K562 (cell line): ENCODE data around the gene PPAT. TPM values are rescaled to one million over a fixed set of nuclear protein-coding genes. Genes with fewer than 3 reads are reported as not detected.

Experiments
- ATF2 ChIP-seq: sonication (generic); formaldehyde crosslinking; IDR thresholded peaks from 2 replicates; pipeline ENCODE4 v1.8.1; 2022; ENCODE audit warnings: missing genetic modification reagents
- BRF1 ChIP-seq: IDR thresholded peaks from 3 replicates; pipeline ENCODE4 v1.6.1; 2011; ENCODE audit warnings: borderline replicate concordance, mild to moderate bottlenecking; ENCODE audit not compliant: insufficient read length; ENCODE audit errors: extremely low read depth
- CCNT2 ChIP-seq: IDR thresholded peaks from 2 replicates; pipeline ENCODE4 v1.6.1; 2011; ENCODE audit warnings: borderline replicate concordance, low read depth, mild to moderate bottlenecking, moderate library complexity, mixed read lengths, low read length; ENCODE audit not compliant: insufficient read length; ENCODE audit errors: extremely low read depth
- KLF6 ChIP-seq: fragments of 250-450 bp; sonication (Bioruptor Pico); IDR thresholded peaks from 2 replicates; pipeline ENCODE4 v1.4.0; 2020; ENCODE audit warnings: mild to moderate bottlenecking, moderate library complexity, borderline replicate concordance
- MLX ChIP-seq, 2 experiments: fragments of 450-650 bp in 1 of 2; sonication (generic) in 1 of 2; formaldehyde crosslinking; conservative IDR thresholded peaks; 2 replicates each; pipeline versions ENCODE4 v1.4.0 to v1.8.1; 2020 to 2022; ENCODE audit warnings: mild to moderate bottlenecking in 1 of 2, missing genetic modification reagents in 1 of 2
- SNRNP70 ChIP-seq: fragments of 200-400 bp; formaldehyde crosslinking; optimal IDR thresholded peaks from 2 replicates; pipeline ENCODE3; 2017; ENCODE audit warnings: low read depth, low read length
- SRF ChIP-seq, 2 experiments: fragments of 250-450, 450-650 bp in 1 of 2; sonication (Bioruptor Pico) in 1 of 2; sonication (generic) in 1 of 2; formaldehyde crosslinking; IDR thresholded peaks; 2 replicates each; pipeline versions ENCODE4 v1.5.0 to v1.5.1; 2020 to 2022; ENCODE audit warnings: mild to moderate bottlenecking in 1 of 2, missing genetic modification reagents in 1 of 2
- TSHZ1 ChIP-seq: fragments of 250-450 bp; sonication (Bioruptor Pico); IDR thresholded peaks from 2 replicates; pipeline ENCODE4 v1.4.0; 2020; ENCODE audit warnings: mild to moderate bottlenecking, moderate library complexity
- ZNF217 ChIP-seq: sonication (generic); formaldehyde crosslinking; IDR thresholded peaks from 2 replicates; pipeline ENCODE4 v1.8.0; 2022; ENCODE audit warnings: mild to moderate bottlenecking, missing genetic modification reagents
- polyA plus RNA-seq, 8 experiments: library from polyadenylated mRNA; depleted of rRNA in 4 of 8; stranded (reverse) in 5 of 8; unstranded in 3 of 8; fragments of >200 nt; fragmentation: Nextera tagmentation in 2 of 8; fragmentation: Illumina TruSeq in 1 of 8; extraction: Ambion mirVana in 2 of 8; extraction: Trizol in 1 of 8; gene quantifications; 2 replicates each; pipeline versions ENCODE4 v1.2.1 to v1.2.3, GENCODE V29; 2011 to 2014; ENCODE audit warnings: inconsistent platforms in 1 of 8, missing spikeins in 1 of 8
- total RNA-seq, 7 experiments: library from RNA; depleted of rRNA in 6 of 7; stranded (reverse); fragments of >200 nt in 6 of 7; fragmentation: Illumina TruSeq in 2 of 7; extraction: Trizol in 2 of 7; gene quantifications; 2 replicates each; pipeline versions ENCODE4 v1.2.1 to v1.2.3, GENCODE V29; 2011 to 2021; ENCODE audit warnings: low replicate concordance in 1 of 7
- TF ChIP-seq, protein P1 (sequence below): fragments of 450-650 bp; IDR thresholded peaks from 2 replicates; pipeline ENCODE4 v1.6.1; 2017; ENCODE audit warnings: antibody characterized with exemption, mild to moderate bottlenecking
- TF ChIP-seq, protein P2 (sequence below): sonication (generic); formaldehyde crosslinking; IDR thresholded peaks from 2 replicates; pipeline ENCODE4 v1.8.0; 2022; ENCODE audit warnings: mild to moderate bottlenecking, missing genetic modification reagents, borderline replicate concordance

PPAT gene
- total and polyA plus RNA-seq, 9 of the 15 experiments (the other 6 are each of a cell fraction or from before 2014, with no cell fraction given) = 36.2 to 75.8 (median 55.5) TPM

- TF ChIP-seq, protein P1, sequence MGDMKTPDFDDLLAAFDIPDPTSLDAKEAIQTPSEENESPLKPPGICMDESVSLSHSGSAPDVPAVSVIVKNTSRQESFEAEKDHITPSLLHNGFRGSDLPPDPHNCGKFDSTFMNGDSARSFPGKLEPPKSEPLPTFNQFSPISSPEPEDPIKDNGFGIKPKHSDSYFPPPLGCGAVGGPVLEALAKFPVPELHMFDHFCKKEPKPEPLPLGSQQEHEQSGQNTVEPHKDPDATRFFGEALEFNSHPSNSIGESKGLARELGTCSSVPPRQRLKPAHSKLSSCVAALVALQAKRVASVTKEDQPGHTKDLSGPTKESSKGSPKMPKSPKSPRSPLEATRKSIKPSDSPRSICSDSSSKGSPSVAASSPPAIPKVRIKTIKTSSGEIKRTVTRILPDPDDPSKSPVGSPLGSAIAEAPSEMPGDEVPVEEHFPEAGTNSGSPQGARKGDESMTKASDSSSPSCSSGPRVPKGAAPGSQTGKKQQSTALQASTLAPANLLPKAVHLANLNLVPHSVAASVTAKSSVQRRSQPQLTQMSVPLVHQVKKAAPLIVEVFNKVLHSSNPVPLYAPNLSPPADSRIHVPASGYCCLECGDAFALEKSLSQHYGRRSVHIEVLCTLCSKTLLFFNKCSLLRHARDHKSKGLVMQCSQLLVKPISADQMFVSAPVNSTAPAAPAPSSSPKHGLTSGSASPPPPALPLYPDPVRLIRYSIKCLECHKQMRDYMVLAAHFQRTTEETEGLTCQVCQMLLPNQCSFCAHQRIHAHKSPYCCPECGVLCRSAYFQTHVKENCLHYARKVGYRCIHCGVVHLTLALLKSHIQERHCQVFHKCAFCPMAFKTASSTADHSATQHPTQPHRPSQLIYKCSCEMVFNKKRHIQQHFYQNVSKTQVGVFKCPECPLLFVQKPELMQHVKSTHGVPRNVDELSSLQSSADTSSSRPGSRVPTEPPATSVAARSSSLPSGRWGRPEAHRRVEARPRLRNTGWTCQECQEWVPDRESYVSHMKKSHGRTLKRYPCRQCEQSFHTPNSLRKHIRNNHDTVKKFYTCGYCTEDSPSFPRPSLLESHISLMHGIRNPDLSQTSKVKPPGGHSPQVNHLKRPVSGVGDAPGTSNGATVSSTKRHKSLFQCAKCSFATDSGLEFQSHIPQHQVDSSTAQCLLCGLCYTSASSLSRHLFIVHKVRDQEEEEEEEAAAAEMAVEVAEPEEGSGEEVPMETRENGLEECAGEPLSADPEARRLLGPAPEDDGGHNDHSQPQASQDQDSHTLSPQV = peak; percentile 76
- TF ChIP-seq TSHZ1 (CRISPR knock-in tag) = no peak
- TF ChIP-seq MLX (CRISPR knock-in tag; conservative IDR thresholded peaks at IDR 0.05) = 0 out of 4 replicates have a peak, but pooled peaks of 1 of the 2 experiments have one; percentile 47
- peak in 1 of 2 experiments; percentile 68; a peak in 1 of 4 replicates for TF ChIP-seq SRF (CRISPR knock-in tag; IDR thresholded peaks at IDR 0.05)
- no peak for TF ChIP-seq BRF1
- TF ChIP-seq ATF2 (CRISPR knock-in tag) = no peak
- TF ChIP-seq ZNF217 (CRISPR knock-in tag) = no peak
- TF ChIP-seq KLF6 = no peak
- TF ChIP-seq SNRNP70 = no peak
- TF ChIP-seq, protein P2, sequence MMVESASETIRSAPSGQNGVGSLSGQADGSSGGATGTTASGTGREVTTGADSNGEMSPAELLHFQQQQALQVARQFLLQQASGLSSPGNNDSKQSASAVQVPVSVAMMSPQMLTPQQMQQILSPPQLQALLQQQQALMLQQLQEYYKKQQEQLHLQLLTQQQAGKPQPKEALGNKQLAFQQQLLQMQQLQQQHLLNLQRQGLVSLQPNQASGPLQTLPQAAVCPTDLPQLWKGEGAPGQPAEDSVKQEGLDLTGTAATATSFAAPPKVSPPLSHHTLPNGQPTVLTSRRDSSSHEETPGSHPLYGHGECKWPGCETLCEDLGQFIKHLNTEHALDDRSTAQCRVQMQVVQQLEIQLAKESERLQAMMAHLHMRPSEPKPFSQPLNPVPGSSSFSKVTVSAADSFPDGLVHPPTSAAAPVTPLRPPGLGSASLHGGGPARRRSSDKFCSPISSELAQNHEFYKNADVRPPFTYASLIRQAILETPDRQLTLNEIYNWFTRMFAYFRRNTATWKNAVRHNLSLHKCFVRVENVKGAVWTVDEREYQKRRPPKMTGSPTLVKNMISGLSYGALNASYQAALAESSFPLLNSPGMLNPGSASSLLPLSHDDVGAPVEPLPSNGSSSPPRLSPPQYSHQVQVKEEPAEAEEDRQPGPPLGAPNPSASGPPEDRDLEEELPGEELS (CRISPR knock-in tag) = no peak
- peak; percentile 62 for TF ChIP-seq CCNT2
Measured at GRCh38 chr4:56435140-56435926, at the start of gene PPAT (continued).
